Measurements from ENCODE around the gene PCSK5. TPM values are rescaled to one million over a fixed set of nuclear protein-coding genes. Genes with fewer than 3 reads are reported as not detected.

Gene PCSK5
- total RNA-seq, 1 experiment from 2014 or later, result 6.9 TPM

GRCh38 chr9:76403352-76403751 lies 512.9 kb downstream of the PCSK5 start:
- ATAC-seq (peak; percentile 77), DNase-seq (ENCODE audit: low read depth, low spot score) (peak; percentile 42)
- RAD21 ChIA-PET (ENCODE audit: low non-redundant PET in 1 of 2, low total read pairs in 2 of 2, uncharacterized antibody in 2 of 2, unreplicated experiment in 2 of 2), result no interaction called here
- POLR2A ChIA-PET, result no interaction called here
- CTCF ChIA-PET, result interaction anchor here (1.3 to 2.4 kb wide), 2 partner anchors 9 to 255 kb away, joined by 3 to 7 read pairs; partner anchors contain the start of gene RFK
- Histone ChIP-seq H3K9me3 (ENCODE audit: control insufficient read depth in 1 of 2, insufficient read depth in 1 of 2, low read depth in 1 of 2, low read length in 2 of 2) (no peaks in the 10 kb centered on the region), H3K9ac (ENCODE audit: low read length) (no peak overlapping the region), H3K27me3 (ENCODE audit: insufficient read depth, low read length) (no peaks in the 10 kb centered on the region), H3K9me2 (ENCODE audit: insufficient read depth) (no peaks in the 10 kb centered on the region), H3K36me3 (ENCODE audit: control insufficient read depth in 1 of 2, insufficient read depth in 2 of 2, low read length in 2 of 2) (no peaks in the 10 kb centered on the region), H2AFZ (ENCODE audit: low read depth, low read length, poor library complexity, severe bottlenecking) (peak overlapping the region; percentile 28), H3K4me2 (ENCODE audit: low read length) (peak overlapping the region; percentile 48), H3K4me3 (replicated peaks in 1 of 2; ENCODE audit: low read depth in 1 of 2, low read length in 2 of 2) (peak overlapping the region; percentile 2 to 15; a peak in 1 of 4 replicates), H3K27ac (ENCODE audit: low read depth, low read length) (peak overlapping the region; percentile 9; the same call in 1 of the 2 replicates), H3K4me1 (ENCODE audit: control insufficient read depth in 1 of 2, insufficient read depth in 2 of 2, low read length in 2 of 2) (peaks cover 8 to 22% of the 10 kb centered on the region in 2 experiments; a peak in 3 of 4 replicates), H3K79me2 (ENCODE audit: insufficient read depth, low read length) (no peaks in the 10 kb centered on the region), H4K20me1 (ENCODE audit: insufficient read depth) (no peaks in the 10 kb centered on the region)
- intact Hi-C loops (cut with micrococcal nuclease), result loop anchor here (2.0 to 5.0 kb wide), 2 partner anchors 254 to 301 kb away; no protein-coding TSS in a partner anchor
- no TSS peak for BruUV-seq (replicated peaks)
- no peak for TF ChIP-seq ZFX (IDR thresholded peaks at IDR 0.05)
- peak; percentile 48; the same call in 1 of the 2 replicates for TF ChIP-seq RAD21 (IDR thresholded peaks at IDR 0.05; ENCODE audit: low read depth)
- TF ChIP-seq, protein P1, sequence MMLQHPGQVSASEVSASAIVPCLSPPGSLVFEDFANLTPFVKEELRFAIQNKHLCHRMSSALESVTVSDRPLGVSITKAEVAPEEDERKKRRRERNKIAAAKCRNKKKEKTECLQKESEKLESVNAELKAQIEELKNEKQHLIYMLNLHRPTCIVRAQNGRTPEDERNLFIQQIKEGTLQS (IDR thresholded peaks at IDR 0.05), result no peak
- TF ChIP-seq CBX3 (IDR thresholded peaks at IDR 0.05; ENCODE audit: low read depth), result peak; percentile 44; the same call in 1 of the 2 replicates
- no peak for TF ChIP-seq CEBPB (IDR thresholded peaks at IDR 0.05; ENCODE audit: low read depth)
- TF ChIP-seq FOSL1 (IDR thresholded peaks at IDR 0.05; ENCODE audit: low read depth), result no peak
- TF ChIP-seq ZNF274 (IDR thresholded peaks at IDR 0.05; ENCODE audit: low read depth, low read length), result no peak
- TF ChIP-seq TCF7L2 (IDR thresholded peaks at IDR 0.05; ENCODE audit: borderline replicate concordance, extremely low read depth, insufficient read depth, insufficient read length), result no peak
- TF ChIP-seq SRF (IDR thresholded peaks at IDR 0.05; ENCODE audit: low read depth), result no peak
- no peak for TF ChIP-seq JUND (IDR thresholded peaks at IDR 0.05)
- peak; percentile 49 to 67 (median 65); a peak in 5 of 6 replicates for TF ChIP-seq CTCF (IDR thresholded peaks at IDR 0.05 in 2 of 3, conservative IDR thresholded peaks at IDR 0.05 in 1 of 3; ENCODE audit: borderline replicate concordance in 1 of 3, insufficient read depth in 1 of 3, low read depth in 2 of 3, low read length in 2 of 3)
- no peak for TF ChIP-seq YY1 (IDR thresholded peaks at IDR 0.05; ENCODE audit: extremely low read depth, insufficient replicate concordance, low read depth, low read length)
- TF ChIP-seq POLR2A (IDR thresholded peaks at IDR 0.05; ENCODE audit: borderline replicate concordance, extremely low read depth, insufficient read depth, insufficient read length), result no peak
- no peak for TF ChIP-seq EZH2phosphoT487 (IDR thresholded peaks at IDR 0.05; ENCODE audit: borderline replicate concordance)
- TF ChIP-seq, protein P2, sequence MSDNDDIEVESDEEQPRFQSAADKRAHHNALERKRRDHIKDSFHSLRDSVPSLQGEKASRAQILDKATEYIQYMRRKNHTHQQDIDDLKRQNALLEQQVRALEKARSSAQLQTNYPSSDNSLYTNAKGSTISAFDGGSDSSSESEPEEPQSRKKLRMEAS (IDR thresholded peaks at IDR 0.05), result 0 out of 2 replicates have a peak, but pooled peaks have one; percentile 22
- TF ChIP-seq EGR1 (IDR thresholded peaks at IDR 0.05; ENCODE audit: low read depth), result no peak
- no peak for TF ChIP-seq SP1 (IDR thresholded peaks at IDR 0.05; ENCODE audit: low read depth)
- TF ChIP-seq EZH2 (IDR thresholded peaks at IDR 0.05), result no peak
- no peak for TF ChIP-seq POLR2AphosphoS5 (IDR thresholded peaks at IDR 0.05; ENCODE audit: low read depth, low read length)
- TF ChIP-seq ELF1 (IDR thresholded peaks at IDR 0.05; ENCODE audit: borderline replicate concordance, low read depth), result no peak
- no peak for TF ChIP-seq ZBTB33 (IDR thresholded peaks at IDR 0.05; ENCODE audit: extremely low read depth, insufficient replicate concordance, low read length)
